IgD-negative memory B cell (primary cell): ENCODE data around the gene ANAPC2. TPM values are rescaled to one million over a fixed set of nuclear protein-coding genes. Genes with fewer than 3 reads are reported as not detected.

ENCODE experiments used
- H3K27ac Mint-ChIP-seq, 3 donors: one replicate each; pipeline ENCODE4 v1.8.0; 2020 to 2022; ENCODE audit warnings: mild to moderate bottlenecking in 3 of 3, mixed read lengths in 3 of 3, moderate library complexity in 1 of 3
- H3K27me3 Mint-ChIP-seq: one replicate; pipeline ENCODE4 v1.8.0; 2021; ENCODE audit warnings: mixed read lengths
- H3K36me3 Mint-ChIP-seq: one replicate; pipeline ENCODE4 v1.8.0; 2020; ENCODE audit warnings: mild to moderate bottlenecking, mixed read lengths
- H3K4me1 Mint-ChIP-seq, 3 donors: one replicate each; pipeline ENCODE4 v1.8.0; 2020 to 2022; ENCODE audit warnings: mixed read lengths in 3 of 3, mild to moderate bottlenecking in 1 of 3
- H3K4me3 Mint-ChIP-seq, 4 donors: one replicate each; pipeline ENCODE4 v1.8.0; 2020 to 2022; ENCODE audit warnings: mild to moderate bottlenecking in 4 of 4, mixed read lengths in 4 of 4, moderate library complexity in 3 of 4
- H3K9me3 Mint-ChIP-seq, 3 donors: one replicate each; pipeline ENCODE4 v1.8.0; 2020 to 2021; ENCODE audit warnings: mixed read lengths in 3 of 3, mild to moderate bottlenecking in 1 of 3
- polyA plus RNA-seq: library from polyadenylated mRNA; unstranded; fragments of 300-500 nt; fragmentation: Illumina TruSeq; gene quantifications from one replicate; pipeline ENCODE4 v1.2.3, GENCODE V29; 2021

The ANAPC2 gene
- polyA plus RNA-seq, 1 donor from 2014 or later, result 6.2 TPM

- H3K27ac Mint-ChIP-seq, result no peak overlapping the region
- no peaks in the 10 kb centered on the region for H3K36me3 Mint-ChIP-seq
- H3K9me3 Mint-ChIP-seq, result no peaks in the 10 kb centered on the region
- peaks cover 0 to 2% (median 2%) of the 10 kb centered on the region in 3 donors for H3K4me1 Mint-ChIP-seq
- peaks cover 1% of the 10 kb centered on the region for H3K27me3 Mint-ChIP-seq
- H3K4me3 Mint-ChIP-seq, result peak overlapping the region in 1 of 4 donors; percentile 23
Observed at GRCh38 chr9:137221506-137222111, 33.2 kb upstream of the ANAPC2 start.

GRCh38 chr9:137221095-137221505 is 32.7 kb upstream of the ANAPC2 start:
- Mint-ChIP-seq H3K27me3 (peaks cover 1% of the 10 kb centered on the region), H3K27ac (no peak overlapping the region), H3K36me3 (no peaks in the 10 kb centered on the region), H3K9me3 (no peaks in the 10 kb centered on the region), H3K4me3 (peak overlapping the region in 3 of 4 donors; percentile 20 to 46 (median 28)), H3K4me1 (peaks cover 0 to 2% (median 2%) of the 10 kb centered on the region in 3 donors)

GRCh38 chr9:137220317-137221094 is 32.1 kb upstream of the ANAPC2 start:
- Mint-ChIP-seq H3K4me3 (peak overlapping the region in 3 of 4 donors; percentile 20 to 57 (median 46)), H3K4me1 (peaks cover 0 to 2% (median 2%) of the 10 kb centered on the region in 3 donors), H3K36me3 (no peaks in the 10 kb centered on the region), H3K9me3 (no peaks in the 10 kb centered on the region), H3K27me3 (peaks cover 1% of the 10 kb centered on the region), H3K27ac (no peak overlapping the region)

GRCh38 chr9:137219757-137220316 is 31.5 kb upstream of the ANAPC2 start:
- Mint-ChIP-seq H3K4me3 (no peak overlapping the region), H3K27me3 (peaks cover 1% of the 10 kb centered on the region), H3K9me3 (no peaks in the 10 kb centered on the region), H3K27ac (no peak overlapping the region), H3K36me3 (no peaks in the 10 kb centered on the region), H3K4me1 (peaks cover 0 to 2% (median 2%) of the 10 kb centered on the region in 3 donors)

- peaks cover 1% of the 10 kb centered on the region for H3K27me3 Mint-ChIP-seq
- H3K4me3 Mint-ChIP-seq, result no peak overlapping the region
- no peaks in the 10 kb centered on the region for H3K36me3 Mint-ChIP-seq
- H3K4me1 Mint-ChIP-seq, result no peaks in the 10 kb centered on the region
- H3K27ac Mint-ChIP-seq, result no peak overlapping the region
- no peaks in the 10 kb centered on the region for H3K9me3 Mint-ChIP-seq
Observed at GRCh38 chr9:137218754-137219271, 30.5 kb upstream of the ANAPC2 start.

GRCh38 chr9:137218212-137218753 is 29.9 kb upstream of the ANAPC2 start:
- no peak overlapping the region for H3K27ac Mint-ChIP-seq
- H3K4me1 Mint-ChIP-seq, result no peaks in the 10 kb centered on the region
- H3K36me3 Mint-ChIP-seq, result no peaks in the 10 kb centered on the region
- H3K4me3 Mint-ChIP-seq, result no peak overlapping the region
- H3K27me3 Mint-ChIP-seq, result peaks cover 1% of the 10 kb centered on the region
- H3K9me3 Mint-ChIP-seq, result no peaks in the 10 kb centered on the region

GRCh38 chr9:137217276-137218211 is 29.2 kb upstream of the ANAPC2 start:
- H3K4me3 Mint-ChIP-seq, result peak overlapping the region in 1 of 4 donors; percentile 63
- H3K9me3 Mint-ChIP-seq, result no peaks in the 10 kb centered on the region
- H3K4me1 Mint-ChIP-seq, result no peaks in the 10 kb centered on the region
- no peak overlapping the region for H3K27ac Mint-ChIP-seq
- H3K27me3 Mint-ChIP-seq, result peaks cover 1% of the 10 kb centered on the region
- no peaks in the 10 kb centered on the region for H3K36me3 Mint-ChIP-seq

- Mint-ChIP-seq H3K4me3 (no peak overlapping the region), H3K4me1 (no peaks in the 10 kb centered on the region), H3K27ac (no peak overlapping the region), H3K27me3 (peaks cover 1% of the 10 kb centered on the region), H3K9me3 (no peaks in the 10 kb centered on the region), H3K36me3 (peaks cover under 1% of the 10 kb centered on the region)
Observed at GRCh38 chr9:137216188-137216965, 28.0 kb upstream of the ANAPC2 start.

GRCh38 chr9:137215196-137215986 is 27.0 kb upstream of the ANAPC2 start:
- H3K4me3 Mint-ChIP-seq, result no peak overlapping the region
- H3K27me3 Mint-ChIP-seq, result peaks cover 1% of the 10 kb centered on the region
- no peaks in the 10 kb centered on the region for H3K9me3 Mint-ChIP-seq
- H3K27ac Mint-ChIP-seq, result no peak overlapping the region
- no peaks in the 10 kb centered on the region for H3K4me1 Mint-ChIP-seq
- H3K36me3 Mint-ChIP-seq, result peaks cover 1% of the 10 kb centered on the region

GRCh38 chr9:137214620-137215019 is 26.3 kb upstream of the ANAPC2 start:
- H3K36me3 Mint-ChIP-seq, result peaks cover 1% of the 10 kb centered on the region
- H3K27me3 Mint-ChIP-seq, result no peaks in the 10 kb centered on the region
- H3K27ac Mint-ChIP-seq, result no peak overlapping the region
- H3K4me1 Mint-ChIP-seq, result no peaks in the 10 kb centered on the region
- no peaks in the 10 kb centered on the region for H3K9me3 Mint-ChIP-seq
- H3K4me3 Mint-ChIP-seq, result no peak overlapping the region

- Mint-ChIP-seq H3K27ac (no peak overlapping the region), H3K36me3 (peaks cover 1% of the 10 kb centered on the region), H3K9me3 (no peaks in the 10 kb centered on the region), H3K4me1 (no peaks in the 10 kb centered on the region), H3K4me3 (no peak overlapping the region), H3K27me3 (no peaks in the 10 kb centered on the region)
Observed at GRCh38 chr9:137213160-137214060, 25.1 kb upstream of the ANAPC2 start.

GRCh38 chr9:137212520-137212919 is 24.2 kb upstream of the ANAPC2 start:
- H3K4me1 Mint-ChIP-seq, result peaks cover 0 to 1% (median under 1%) of the 10 kb centered on the region in 3 donors
- H3K27me3 Mint-ChIP-seq, result no peaks in the 10 kb centered on the region
- H3K9me3 Mint-ChIP-seq, result no peaks in the 10 kb centered on the region
- no peak overlapping the region for H3K4me3 Mint-ChIP-seq
- peaks cover 1% of the 10 kb centered on the region for H3K36me3 Mint-ChIP-seq
- H3K27ac Mint-ChIP-seq, result no peak overlapping the region
